OCI-LY3 (cell line): Measurements from ENCODE around the gene TMEM231.

Experiments
- EZH2phosphoT487 ChIP-seq: fragments of 200-600 bp; shearing (Covaris generic); IDR thresholded peaks from 2 replicates; pipeline ENCODE4 v1.6.1; 2018; ENCODE audit warnings: antibody characterized with exemption, mixed run types, low read depth
- TF ChIP-seq, protein P1 (sequence below): fragments of 200-600, 300-600 bp; sonication (generic); IDR thresholded peaks from 2 replicates; pipeline ENCODE4 v1.5.1; 2014; ENCODE audit warnings: antibody characterized with exemption, low read length, low read depth

DNA sequence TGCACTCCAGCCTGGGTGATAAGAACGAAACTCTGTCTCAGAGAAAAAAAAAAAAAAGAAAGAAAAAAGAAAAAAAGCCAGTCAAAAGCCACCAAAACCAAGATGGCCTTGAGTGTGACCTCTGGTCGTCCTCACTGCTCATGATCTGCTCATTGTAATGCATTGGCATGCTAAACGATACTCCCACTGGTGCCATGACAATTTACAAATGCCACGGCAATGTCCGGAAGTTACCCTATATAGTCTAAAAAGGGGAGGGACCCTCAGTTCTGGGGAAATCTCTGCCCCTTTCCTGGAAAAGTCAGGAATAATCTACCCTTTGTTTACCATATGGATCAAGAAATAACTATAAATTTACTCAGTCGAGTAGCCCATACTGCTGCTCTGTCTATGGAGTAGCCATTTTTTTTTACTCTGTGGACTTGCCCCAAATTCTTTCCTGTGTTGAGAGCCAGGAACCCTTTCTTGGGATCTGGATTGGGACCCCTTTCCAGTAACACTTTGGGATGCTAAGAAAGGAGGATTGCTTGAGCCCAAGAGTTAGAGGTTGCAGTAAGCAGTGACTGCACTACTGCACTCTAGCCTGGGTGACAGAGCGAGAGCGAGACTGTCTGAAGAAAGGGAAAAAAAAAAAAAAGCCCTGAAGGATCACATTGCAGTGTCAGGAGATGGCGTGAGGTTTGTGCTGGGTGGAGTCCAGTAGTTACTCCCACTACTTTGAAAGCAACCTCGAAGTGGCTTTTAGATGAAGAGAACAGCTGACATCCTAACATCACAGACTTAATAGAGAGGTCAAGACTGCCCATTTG, 3.7 kb upstream of the TMEM231 start:
- TF ChIP-seq, protein P1, sequence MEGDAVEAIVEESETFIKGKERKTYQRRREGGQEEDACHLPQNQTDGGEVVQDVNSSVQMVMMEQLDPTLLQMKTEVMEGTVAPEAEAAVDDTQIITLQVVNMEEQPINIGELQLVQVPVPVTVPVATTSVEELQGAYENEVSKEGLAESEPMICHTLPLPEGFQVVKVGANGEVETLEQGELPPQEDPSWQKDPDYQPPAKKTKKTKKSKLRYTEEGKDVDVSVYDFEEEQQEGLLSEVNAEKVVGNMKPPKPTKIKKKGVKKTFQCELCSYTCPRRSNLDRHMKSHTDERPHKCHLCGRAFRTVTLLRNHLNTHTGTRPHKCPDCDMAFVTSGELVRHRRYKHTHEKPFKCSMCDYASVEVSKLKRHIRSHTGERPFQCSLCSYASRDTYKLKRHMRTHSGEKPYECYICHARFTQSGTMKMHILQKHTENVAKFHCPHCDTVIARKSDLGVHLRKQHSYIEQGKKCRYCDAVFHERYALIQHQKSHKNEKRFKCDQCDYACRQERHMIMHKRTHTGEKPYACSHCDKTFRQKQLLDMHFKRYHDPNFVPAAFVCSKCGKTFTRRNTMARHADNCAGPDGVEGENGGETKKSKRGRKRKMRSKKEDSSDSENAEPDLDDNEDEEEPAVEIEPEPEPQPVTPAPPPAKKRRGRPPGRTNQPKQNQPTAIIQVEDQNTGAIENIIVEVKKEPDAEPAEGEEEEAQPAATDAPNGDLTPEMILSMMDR, result no peak
- TF ChIP-seq EZH2phosphoT487, result no peak
